Stimulated activated CD8-positive, alpha-beta memory T cell treated with anti-CD3 and anti-CD28 coated beads, Interleukin-15, amount 100 ng/mL, for 1 hour (primary cell): ENCODE data around the gene UBE3B.

Experiments used
- DNase-seq: peaks from one replicate; pipeline ENCODE4 v3.0.0-alpha.2; 2020; ENCODE audit warnings: low read depth

UBE3B gene

GRCh38 chr12:109532721-109533486 is 55.5 kb downstream of the UBE3B start:
- DNase-seq, result no peak

- DNase-seq, result no peak
Observed at GRCh38 chr12:109533487-109533740, 56.0 kb downstream of the UBE3B start.

- no peak for DNase-seq
Observed at GRCh38 chr12:109534456-109534855, 57.0 kb downstream of the UBE3B start.

- no peak for DNase-seq
Observed at GRCh38 chr12:109535231-109535862, 57.9 kb downstream of the UBE3B start.

GRCh38 chr12:109535863-109536250 is 58.4 kb downstream of the UBE3B start:
- no peak for DNase-seq

GRCh38 chr12:109537136-109537535 is 59.7 kb downstream of the UBE3B start:
- no peak for DNase-seq

GRCh38 chr12:109538191-109538863 is 60.9 kb downstream of the UBE3B start:
- no peak for DNase-seq

GRCh38 chr12:109539508-109539907 is 62.1 kb downstream of the UBE3B start:
- DNase-seq, result no peak

GRCh38 chr12:109540526-109541412 is 63.3 kb downstream of the UBE3B start:
- DNase-seq, result no peak

- no peak for DNase-seq
Observed at GRCh38 chr12:109541413-109541726, 63.9 kb downstream of the UBE3B start.

GRCh38 chr12:109542014-109542413 is 64.6 kb downstream of the UBE3B start:
- no peak for DNase-seq

GRCh38 chr12:109542876-109543275 is 65.4 kb downstream of the UBE3B start:
- no peak for DNase-seq

- no peak for DNase-seq
Observed at GRCh38 chr12:109544955-109545531, 67.6 kb downstream of the UBE3B start.

- DNase-seq, result no peak
Observed at GRCh38 chr12:109545826-109546225, 68.4 kb downstream of the UBE3B start.

GRCh38 chr12:109547286-109547685 is 69.9 kb downstream of the UBE3B start:
- DNase-seq, result no peak

GRCh38 chr12:109548258-109548657 is 70.8 kb downstream of the UBE3B start:
- DNase-seq, result no peak

- no peak for DNase-seq
Observed at GRCh38 chr12:109549613-109550270, 72.3 kb downstream of the UBE3B start.

- DNase-seq, result no peak
Observed at GRCh38 chr12:109550281-109550680, 72.8 kb downstream of the UBE3B start.

- no peak for DNase-seq
Observed at GRCh38 chr12:109551108-109551507, 73.7 kb downstream of the UBE3B start.

- no peak for DNase-seq
Observed at GRCh38 chr12:109552971-109553370, 75.5 kb downstream of the UBE3B start.

- no peak for DNase-seq
Observed at GRCh38 chr12:109553483-109553882, 76.0 kb downstream of the UBE3B start.
